ENCODE data around the gene SCN1B. TPM values are rescaled to one million over a fixed set of nuclear protein-coding genes. Genes with fewer than 3 reads are reported as not detected.
A peak's percentile ranks its signal among the peaks of the same experiment; 100 is the strongest.

The SCN1B gene
- total RNA-seq, 1 donor, result 4.7 TPM

GRCh38 chr19:34985249-34986022 lies 44.8 kb upstream of the SCN1B start:
- H3K4me2 ChIP-seq (ENCODE audit: insufficient read depth, low read length), result no peak overlapping the region
- peak; percentile 62 for DNase-seq (ENCODE audit: insufficient read length, low spot score, missing footprints)
- H3K36me3 ChIP-seq (ENCODE audit: insufficient read depth, low read length), result no peaks in the 10 kb centered on the region
- H3K4me3 ChIP-seq (ENCODE audit: insufficient read depth, low read length), result no peak overlapping the region
- H3K4me1 ChIP-seq (ENCODE audit: insufficient read depth, low read length), result peaks cover 4% of the 10 kb centered on the region
- H3K27ac ChIP-seq (ENCODE audit: low read depth, low read length), result no peak overlapping the region
- H3K79me2 ChIP-seq (ENCODE audit: insufficient read depth, low read length), result no peaks in the 10 kb centered on the region
- peak overlapping the region; percentile 49 for H2AFZ ChIP-seq (ENCODE audit: low read length)
- H4K20me1 ChIP-seq (ENCODE audit: insufficient read depth, low read length), result no peaks in the 10 kb centered on the region
- no peaks in the 10 kb centered on the region for H3K27me3 ChIP-seq (ENCODE audit: insufficient read depth, low read length)
- no peak for TF ChIP-seq CTCF (IDR thresholded peaks at IDR 0.05; ENCODE audit: extremely low read depth, low read depth, low read length)
- no peaks in the 10 kb centered on the region for H3K9me3 ChIP-seq (ENCODE audit: low read depth, low read length)

DNA sequence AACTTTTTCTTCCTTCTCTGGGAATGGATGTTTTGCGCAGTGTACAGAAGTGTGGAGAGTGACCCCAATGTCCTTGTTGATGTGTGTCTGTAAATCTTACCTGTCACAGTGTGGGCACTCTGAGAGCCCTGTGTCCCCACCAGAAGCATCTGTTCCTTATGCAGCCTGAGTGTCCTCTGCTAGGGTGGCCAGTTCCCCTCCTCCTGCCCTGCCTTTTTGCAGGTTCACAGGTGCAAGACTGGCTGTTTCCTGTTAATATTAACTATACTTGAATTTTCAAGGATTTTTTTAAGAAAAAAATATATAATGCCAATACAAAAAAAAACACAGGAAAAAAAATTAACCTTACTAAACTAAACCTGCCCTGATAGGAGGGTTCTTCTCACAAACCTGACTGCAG lies 42.2 kb upstream of the SCN1B start:
- TF ChIP-seq CTCF (IDR thresholded peaks at IDR 0.05; ENCODE audit: extremely low read depth, low read depth, low read length), result no peak
- no peak for DNase-seq (ENCODE audit: insufficient read length, low spot score, missing footprints)

DNA sequence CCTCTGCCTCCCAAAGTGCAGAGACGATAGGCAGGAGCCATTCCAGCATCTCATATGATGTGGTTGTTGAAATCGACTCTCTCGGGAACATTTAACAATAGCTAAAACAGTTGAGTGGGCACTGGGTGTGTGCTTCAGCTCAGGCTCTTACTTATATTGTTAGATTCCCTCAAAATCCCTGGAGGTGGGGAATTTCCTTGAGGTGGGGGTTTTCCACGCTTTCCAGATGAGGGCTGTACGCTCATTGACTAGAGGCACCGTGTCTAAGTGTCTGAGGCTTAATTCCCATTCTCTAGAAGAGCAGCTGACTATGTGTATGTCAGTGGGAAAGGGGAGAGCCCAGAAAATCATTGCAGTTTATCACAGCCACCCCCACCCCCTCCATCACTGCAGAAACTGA lies 41.0 kb upstream of the SCN1B start:
- Histone ChIP-seq H3K27ac (ENCODE audit: low read depth, low read length) (no peak overlapping the region), H3K4me1 (ENCODE audit: insufficient read depth, low read length) (peaks cover 4% of the 10 kb centered on the region), H3K36me3 (ENCODE audit: insufficient read depth, low read length) (no peaks in the 10 kb centered on the region), H4K20me1 (ENCODE audit: insufficient read depth, low read length) (no peaks in the 10 kb centered on the region), H3K4me3 (ENCODE audit: insufficient read depth, low read length) (no peak overlapping the region), H3K9me3 (ENCODE audit: low read depth, low read length) (no peaks in the 10 kb centered on the region), H2AFZ (ENCODE audit: low read length) (no peak overlapping the region), H3K4me2 (ENCODE audit: insufficient read depth, low read length) (no peak overlapping the region), H3K27me3 (ENCODE audit: insufficient read depth, low read length) (no peaks in the 10 kb centered on the region), H3K79me2 (ENCODE audit: insufficient read depth, low read length) (no peaks in the 10 kb centered on the region)
- peak; percentile 42 for DNase-seq (ENCODE audit: insufficient read length, low spot score, missing footprints)
- TF ChIP-seq CTCF (IDR thresholded peaks at IDR 0.05; ENCODE audit: extremely low read depth, low read depth, low read length), result no peak

More for the DNA sequence above, 42.2 kb upstream of the SCN1B start:
- Histone ChIP-seq H3K9me3 (ENCODE audit: low read depth, low read length) (no peaks in the 10 kb centered on the region), H2AFZ (ENCODE audit: low read length) (no peak overlapping the region), H3K36me3 (ENCODE audit: insufficient read depth, low read length) (no peaks in the 10 kb centered on the region), H3K4me3 (ENCODE audit: insufficient read depth, low read length) (no peak overlapping the region), H3K27ac (ENCODE audit: low read depth, low read length) (no peak overlapping the region), H4K20me1 (ENCODE audit: insufficient read depth, low read length) (no peaks in the 10 kb centered on the region), H3K4me2 (ENCODE audit: insufficient read depth, low read length) (no peak overlapping the region), H3K27me3 (ENCODE audit: insufficient read depth, low read length) (no peaks in the 10 kb centered on the region), H3K79me2 (ENCODE audit: insufficient read depth, low read length) (no peaks in the 10 kb centered on the region), H3K4me1 (ENCODE audit: insufficient read depth, low read length) (peaks cover 4% of the 10 kb centered on the region)

DNA sequence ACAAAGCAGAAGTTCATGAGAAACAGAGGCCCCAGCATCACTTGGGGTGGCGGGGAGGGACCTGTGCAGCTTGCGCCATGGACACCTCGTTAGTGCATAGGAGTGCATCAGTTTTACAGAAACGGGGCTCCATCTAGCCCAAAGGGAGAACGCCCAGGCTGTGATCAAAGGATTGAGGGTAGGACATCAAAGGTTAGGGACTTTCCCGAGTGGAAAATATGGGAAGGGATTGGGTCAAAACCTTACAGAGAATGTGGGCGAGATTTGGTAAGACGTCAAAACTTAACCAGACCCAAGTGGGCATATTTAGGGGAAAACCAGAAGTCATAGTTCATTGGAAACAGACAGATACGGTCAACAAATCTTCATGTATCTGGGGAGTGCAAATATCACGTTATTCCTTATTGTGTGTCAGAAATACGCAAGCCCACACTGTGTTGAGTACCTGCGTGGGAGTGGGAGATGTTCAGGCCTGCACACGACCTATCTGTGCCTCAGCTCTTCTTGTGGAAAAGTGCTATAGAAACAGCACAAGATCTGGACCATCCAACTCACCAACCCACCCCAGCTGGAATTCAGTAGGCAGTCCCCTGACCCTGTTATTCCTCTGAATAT lies 39.6 kb upstream of the SCN1B start:
- Histone ChIP-seq H2AFZ (ENCODE audit: low read length) (no peak overlapping the region), H3K27ac (ENCODE audit: low read depth, low read length) (no peak overlapping the region), H3K4me1 (ENCODE audit: insufficient read depth, low read length) (no peaks in the 10 kb centered on the region), H3K4me2 (ENCODE audit: insufficient read depth, low read length) (no peak overlapping the region), H3K27me3 (ENCODE audit: insufficient read depth, low read length) (no peaks in the 10 kb centered on the region), H3K9me3 (ENCODE audit: low read depth, low read length) (no peaks in the 10 kb centered on the region), H3K4me3 (ENCODE audit: insufficient read depth, low read length) (no peak overlapping the region), H4K20me1 (ENCODE audit: insufficient read depth, low read length) (no peaks in the 10 kb centered on the region), H3K36me3 (ENCODE audit: insufficient read depth, low read length) (no peaks in the 10 kb centered on the region), H3K79me2 (ENCODE audit: insufficient read depth, low read length) (no peaks in the 10 kb centered on the region)
- no peak for TF ChIP-seq CTCF (IDR thresholded peaks at IDR 0.05; ENCODE audit: extremely low read depth, low read depth, low read length)
- DNase-seq (ENCODE audit: insufficient read length, low spot score, missing footprints), result no peak

Data from osteoblast (primary cell).